H1 (cell line): ENCODE data around the gene MAML3. TPM values are rescaled to one million over a fixed set of nuclear protein-coding genes. Genes with fewer than 3 reads are reported as not detected.

Source experiments
- CTCF ChIA-PET: fragments of 300-600 bp; sonication (Branson Sonifier 250); formaldehyde crosslinking; loops from one replicate; lab custom pipeline; 2021; ENCODE audit not compliant: partially characterized antibody; lab: Charles Lee
- POLR2A ChIA-PET: fragments of 300-600 bp; sonication (Branson Sonifier 250); formaldehyde crosslinking; loops from one replicate; lab custom pipeline; 2021; ENCODE audit warnings: inconsistent platforms; ENCODE audit not compliant: partially characterized antibody; lab: Charles Lee
- DNase-seq, 2 experiments: peaks; one replicate each; pipeline versions ENCODE4 v3.0.0 to v3.0.0-alpha.2; 2010 to 2022; ENCODE audit warnings: low spot score in 2 of 2, low read depth in 1 of 2, mixed read lengths in 1 of 2
- FAIRE-seq: peaks from 2 replicates; lab custom pipeline; 2011; peaks lifted over from hg19 to GRCh38; lab: Jason Lieb, UNC
- H2AFZ ChIP-seq: 2 replicates; pipeline ENCODE4 v1.8.1; 2012; ENCODE audit warnings: low read length, inconsistent platforms
- H2AK5ac ChIP-seq: 2 replicates; pipeline ENCODE4 v1.6.1; 2013; ENCODE audit warnings: low read depth, low read length
- H2BK120ac ChIP-seq: replicated peaks from 2 replicates; pipeline ENCODE3; 2013; ENCODE audit warnings: low read depth, low read length, inconsistent platforms
- H2BK12ac ChIP-seq: 2 replicates; pipeline ENCODE4 v1.6.1; 2013; ENCODE audit warnings: low read depth, low read length
- H2BK15ac ChIP-seq: 2 replicates; pipeline ENCODE4 v1.6.1; 2013; ENCODE audit warnings: low read length
- H2BK20ac ChIP-seq: 2 replicates; pipeline ENCODE4 v1.6.1; 2013; ENCODE audit warnings: low read length
- H2BK5ac ChIP-seq: 2 replicates; pipeline ENCODE4 v1.6.1; 2013; ENCODE audit warnings: low read depth, low read length
- H3K14ac ChIP-seq: 2 replicates; pipeline ENCODE4 v1.6.1; 2013; ENCODE audit warnings: inconsistent platforms; ENCODE audit not compliant: insufficient read length
- H3K18ac ChIP-seq: 2 replicates; pipeline ENCODE4 v1.6.1; 2013; ENCODE audit warnings: low read length; ENCODE audit errors: extremely low read depth
- H3K23ac ChIP-seq: 2 replicates; pipeline ENCODE4 v1.6.1; 2013; ENCODE audit warnings: inconsistent platforms; ENCODE audit not compliant: insufficient read length
- H3K23me2 ChIP-seq: 2 replicates; pipeline ENCODE4 v1.6.1; 2013; ENCODE audit warnings: low read depth, low read length
- H3K27ac ChIP-seq: 2 replicates; pipeline ENCODE4 v1.6.1; 2011; ENCODE audit warnings: low read depth, low read length, inconsistent platforms
- H3K27me3 ChIP-seq, 4 experiments: replicated peaks in 1 of 4; 1 replicate in 1 of 4; 2 replicates in 3 of 4; pipeline versions ENCODE4 v1.6.1 to v1.8.1; 2011 to 2013; ENCODE audit warnings: low read length in 3 of 4, mild to moderate bottlenecking in 3 of 4, inconsistent platforms in 2 of 4, mixed read lengths in 2 of 4, moderate library complexity in 1 of 4; ENCODE audit not compliant: control insufficient read depth in 3 of 4, insufficient read depth in 3 of 4; ENCODE audit errors: extremely low read depth in 1 of 4
- H3K36me3 ChIP-seq, 4 experiments: 2 replicates each; pipeline versions ENCODE4 v1.6.1 to v1.8.1; 2011 to 2013; ENCODE audit warnings: mild to moderate bottlenecking in 4 of 4, low read length in 3 of 4, moderate library complexity in 2 of 4, control low read depth in 1 of 4, inconsistent platforms in 1 of 4; ENCODE audit not compliant: insufficient read depth in 4 of 4, control insufficient read depth in 2 of 4
- H3K4ac ChIP-seq: replicated peaks from 2 replicates; pipeline ENCODE3; 2013; ENCODE audit warnings: low read length, low read depth, mixed read lengths, inconsistent platforms; ENCODE audit not compliant: insufficient read length
- H3K4me1 ChIP-seq, 4 experiments: replicated peaks in 1 of 4; 1 replicate in 1 of 4; 2 replicates in 3 of 4; pipeline versions ENCODE4 v1.6.1 to v1.8.1; 2011 to 2013; ENCODE audit warnings: low read length in 3 of 4, inconsistent platforms in 2 of 4, mixed read lengths in 1 of 4; ENCODE audit not compliant: insufficient read depth in 4 of 4, control insufficient read depth in 3 of 4
- H3K4me2 ChIP-seq, 2 experiments: 2 replicates each; pipeline versions ENCODE4 v1.6.1 to v1.8.1; 2011 to 2013; ENCODE audit warnings: low read depth in 2 of 2, low read length in 2 of 2, control low read depth in 1 of 2, inconsistent platforms in 1 of 2, mild to moderate bottlenecking in 1 of 2; ENCODE audit not compliant: insufficient read depth in 1 of 2
- H3K4me3 ChIP-seq, 4 experiments: fragments of 200-600, 300-600 bp in 1 of 4; sonication (generic), shearing (Covaris generic), sonication (Bioruptor Twin) in 1 of 4; 2 replicates each; pipeline versions ENCODE4 v1.5.1 to v1.8.1; 2011 to 2016; ENCODE audit warnings: low read length in 4 of 4, low read depth in 3 of 4, control low read depth in 2 of 4, inconsistent platforms in 2 of 4, mild to moderate bottlenecking in 2 of 4, mixed read lengths in 1 of 4, moderate library complexity in 1 of 4; ENCODE audit not compliant: insufficient read depth in 2 of 4; ENCODE audit errors: extremely low read depth in 1 of 4
- H3K56ac ChIP-seq: replicated peaks from 2 replicates; pipeline ENCODE3; 2013; ENCODE audit warnings: low read depth, mild to moderate bottlenecking, mixed read lengths, low read length, inconsistent platforms; ENCODE audit not compliant: insufficient read length
- H3K79me1 ChIP-seq: 2 replicates; pipeline ENCODE4 v1.6.1; 2013; ENCODE audit warnings: low read depth, low read length, control low read depth
- H3K79me2 ChIP-seq, 2 experiments: 2 replicates each; pipeline versions ENCODE4 v1.6.1 to v1.8.1; 2012 to 2013; ENCODE audit warnings: low read length in 2 of 2, mild to moderate bottlenecking in 2 of 2, inconsistent platforms in 1 of 2; ENCODE audit not compliant: insufficient read depth in 2 of 2, control insufficient read depth in 1 of 2
- H3K9ac ChIP-seq, 4 experiments: replicated peaks in 1 of 4; 1 replicate in 1 of 4; 2 replicates in 3 of 4; pipeline versions ENCODE4 v1.6.1 to v1.8.1; 2011 to 2013; ENCODE audit warnings: low read depth in 3 of 4, low read length in 3 of 4, control low read depth in 2 of 4, mild to moderate bottlenecking in 2 of 4, moderate library complexity in 2 of 4, inconsistent platforms in 1 of 4; ENCODE audit errors: extremely low read depth in 1 of 4
- H3K9me3 ChIP-seq, 2 experiments: 2 replicates each; pipeline versions ENCODE4 v1.6.1 to v1.8.1; 2012 to 2013; ENCODE audit warnings: mild to moderate bottlenecking in 2 of 2, moderate library complexity in 2 of 2, control low read depth in 1 of 2, inconsistent platforms in 1 of 2, low read depth in 1 of 2, low read length in 1 of 2, mixed read lengths in 1 of 2; ENCODE audit not compliant: insufficient read depth in 2 of 2
- H4K20me1 ChIP-seq, 2 experiments: replicated peaks in 1 of 2; 2 replicates each; pipeline versions ENCODE3 to v1.8.1; 2011 to 2013; ENCODE audit warnings: inconsistent platforms in 2 of 2, low read length in 2 of 2, mild to moderate bottlenecking in 1 of 2; ENCODE audit not compliant: insufficient read depth in 2 of 2, control insufficient read depth in 1 of 2
- H4K5ac ChIP-seq: 2 replicates; pipeline ENCODE4 v1.6.1; 2013; ENCODE audit warnings: low read length, low read depth, mixed read lengths, inconsistent platforms; ENCODE audit not compliant: insufficient read length
- H4K8ac ChIP-seq: 2 replicates; pipeline ENCODE4 v1.8.0; 2013; ENCODE audit warnings: mild to moderate bottlenecking, moderate library complexity, low read length, inconsistent platforms; ENCODE audit not compliant: insufficient read depth; ENCODE audit errors: extremely low read depth
- H4K91ac ChIP-seq: replicated peaks from 2 replicates; pipeline ENCODE3; 2013; ENCODE audit warnings: low read length, mixed read lengths, inconsistent platforms; ENCODE audit not compliant: insufficient read length
- BACH1 ChIP-seq: IDR thresholded peaks from 2 replicates; pipeline ENCODE4 v1.6.1; 2012; ENCODE audit warnings: low read length, improper control_type of control experiment
- CTBP2 ChIP-seq: IDR thresholded peaks from 2 replicates; pipeline ENCODE4 v1.7.0; 2011; ENCODE audit warnings: borderline replicate concordance, mild to moderate bottlenecking, moderate library complexity, mixed read lengths, low read length; ENCODE audit not compliant: insufficient read depth, insufficient read length
- E2F6 ChIP-seq: IDR thresholded peaks from 2 replicates; pipeline ENCODE4 v1.6.1; 2012; ENCODE audit warnings: inconsistent platforms
- POLR2AphosphoS5 ChIP-seq: IDR thresholded peaks from 2 replicates; pipeline ENCODE4 v1.6.1; 2011; ENCODE audit warnings: low read depth, low read length
- RAD21 ChIP-seq, 2 experiments: IDR thresholded peaks in 1 of 2; conservative IDR thresholded peaks in 1 of 2; 2 replicates each; pipeline ENCODE4 v1.6.1; 2011; ENCODE audit warnings: low read depth in 2 of 2, low read length in 2 of 2, improper control_type of control experiment in 1 of 2, inconsistent platforms in 1 of 2, mild to moderate bottlenecking in 1 of 2, moderate library complexity in 1 of 2
- RFX5 ChIP-seq: IDR thresholded peaks from 2 replicates; pipeline ENCODE4 v1.6.1; 2011; ENCODE audit warnings: low read depth, low read length, improper control_type of control experiment, borderline replicate concordance
- SP1 ChIP-seq: IDR thresholded peaks from 2 replicates; pipeline ENCODE4 v1.6.1; 2011; ENCODE audit warnings: low read depth, low read length
- SP2 ChIP-seq: IDR thresholded peaks from 2 replicates; pipeline ENCODE4 v1.6.1; 2012; ENCODE audit warnings: mild to moderate bottlenecking, low read length, inconsistent platforms
- SRF ChIP-seq: IDR thresholded peaks from 2 replicates; pipeline ENCODE4 v1.6.1; 2011; ENCODE audit warnings: mild to moderate bottlenecking, low read depth, low read length, moderate library complexity
- TAF1 ChIP-seq: IDR thresholded peaks from 2 replicates; pipeline ENCODE4 v1.6.1; 2011; ENCODE audit warnings: mild to moderate bottlenecking, low read depth, low read length
- TBP ChIP-seq: IDR thresholded peaks from 2 replicates; pipeline ENCODE4 v1.6.1; 2011; ENCODE audit warnings: low read depth, low read length, improper control_type of control experiment
- TEAD4 ChIP-seq: IDR thresholded peaks from 2 replicates; pipeline ENCODE4 v1.6.1; 2012; ENCODE audit warnings: low read depth, low read length, inconsistent platforms, mixed read lengths
- YY1 ChIP-seq: IDR thresholded peaks from 2 replicates; pipeline ENCODE4 v1.6.1; 2011; ENCODE audit warnings: low read depth, mild to moderate bottlenecking, low read length
- WGBS, 2 experiments: shearing (Covaris generic) in 1 of 2; methylation state at CpG; one replicate each; pipeline versions ENCODE4 v1.1.6 to v1.1.7; 2013 to 2015; ENCODE audit warnings: low lambda C conversion rate in 2 of 2, mixed read lengths in 2 of 2, inconsistent platforms in 1 of 2, low coverage in 1 of 2, missing lambda C conversion rate in 1 of 2; ENCODE audit not compliant: insufficient replicate concordance in 2 of 2, insufficient coverage in 1 of 2, insufficient read length in 1 of 2; ENCODE audit errors: extremely low coverage in 1 of 2, missing lambda C conversion rate in 1 of 2; 5-methylcytosine and 5-hydroxymethylcytosine counted together
- polyA plus RNA-seq, 7 experiments: library from polyadenylated mRNA; depleted of rRNA in 3 of 7; stranded (reverse) in 5 of 7; unstranded in 2 of 7; fragments of >200 nt in 5 of 7; fragments of 200-250 nt in 2 of 7; gene quantifications; 1 replicate in 5 of 7; 2 replicates in 1 of 7; 4 replicates in 1 of 7; pipeline versions ENCODE4 v1.2.1 to v1.2.3, GENCODE V29; 2011 to 2013; ENCODE audit warnings: missing spikeins in 2 of 7, mixed read lengths in 2 of 7
- total RNA-seq: library from RNA; stranded (reverse); fragmentation: NEBNext Ultra II Directional; extraction: Animal tissue kit (Norgen Biotek cat#: 25700); gene quantifications from 2 replicates; pipeline ENCODE4 v1.2.1, GENCODE V29; 2021

MAML3 gene
- total and polyA plus RNA-seq, 2 of the 8 experiments (the other 6 are each of a cell fraction or from before 2014, with no cell fraction given) = 2.1 to 5.7 TPM

GRCh38 chr4:140004549-140004895 is 149.5 kb downstream of the MAML3 start:
- POLR2A ChIA-PET = interaction anchor here (0.6 to 0.9 kb wide), 2 partner anchors 170 to 373 kb away, joined by 3 read pairs; no protein-coding TSS in a partner anchor
- no peak overlapping the region for H2AK5ac ChIP-seq
- H3K4me2 ChIP-seq = peak overlapping the region; percentile 51 to 57
- H3K56ac ChIP-seq = no peak overlapping the region
- H4K20me1 ChIP-seq = no peaks in the 10 kb centered on the region
- H2AFZ ChIP-seq = no peak overlapping the region
- no peak overlapping the region for H2BK12ac ChIP-seq
- H4K8ac ChIP-seq = no peak overlapping the region
- no peak overlapping the region for H4K91ac ChIP-seq
- WGBS, 2 experiments = 3% methylated on average over 14 of the region's 14 CpGs; no CpG with 5 or more reads in 1 of the 2 experiments
- H3K9me3 ChIP-seq = no peaks in the 10 kb centered on the region
- H4K5ac ChIP-seq = no peak overlapping the region
- H2BK15ac ChIP-seq = no peak overlapping the region
- FAIRE-seq = peak; percentile 39
- H3K27me3 ChIP-seq = peaks cover 0 to 5% (median 2%) of the 10 kb centered on the region in 4 experiments; a peak in 2 of 7 replicates
- H3K36me3 ChIP-seq = no peaks in the 10 kb centered on the region
- H2BK20ac ChIP-seq = no peak overlapping the region
- H3K14ac ChIP-seq = no peak overlapping the region
- no peak overlapping the region for H3K27ac ChIP-seq
- peak overlapping the region in 3 of 4 experiments; percentile 17 to 50 (median 19); a peak in 4 of 8 replicates for H3K4me3 ChIP-seq
- no peaks in the 10 kb centered on the region for H3K23me2 ChIP-seq
- H3K18ac ChIP-seq = no peak overlapping the region; the same call in 1 of the 2 replicates
- H3K79me1 ChIP-seq = no peaks in the 10 kb centered on the region
- CTCF ChIA-PET = interaction anchor here (0.6 to 1.5 kb wide), 13 partner anchors 8 to 266 kb away, joined by 3 to 6 read pairs (median 3); no protein-coding TSS in a partner anchor
- peak in 1 of 2 experiments; percentile 67 for DNase-seq
- no peak overlapping the region for H2BK5ac ChIP-seq
- H2BK120ac ChIP-seq = no peak overlapping the region
- H3K4ac ChIP-seq = no peak overlapping the region
- H3K23ac ChIP-seq = no peak overlapping the region
- no peaks in the 10 kb centered on the region for H3K79me2 ChIP-seq
- H3K9ac ChIP-seq = no peak overlapping the region; a peak in 1 of 7 replicates
- H3K4me1 ChIP-seq = peaks cover 1 to 18% (median 5%) of the 10 kb centered on the region in 4 experiments; a peak in 5 of 7 replicates
- 0 out of 2 replicates have a peak, but pooled peaks have one; percentile 22 for TF ChIP-seq TAF1
- no peak for TF ChIP-seq SP2
- peak in 1 of 2 experiments; percentile 19; a peak in 1 of 4 replicates for TF ChIP-seq RAD21 (IDR thresholded peaks at IDR 0.05 in 1 of 2, conservative IDR thresholded peaks at IDR 0.05 in 1 of 2; ENCODE audit: low read depth in 2 of 2, low read length in 2 of 2)
- no peak for TF ChIP-seq TBP
- TF ChIP-seq SP1 = no peak
- 0 out of 2 replicates have a peak, but pooled peaks have one; percentile 4 for TF ChIP-seq YY1
- TF ChIP-seq BACH1 = no peak
- peak; percentile 74 for TF ChIP-seq E2F6
- no peak for TF ChIP-seq SRF
- TF ChIP-seq RFX5 = no peak
- no peak for TF ChIP-seq CTBP2
- TF ChIP-seq TEAD4 = no peak
- no peak for TF ChIP-seq POLR2AphosphoS5
